Heart left ventricle (tissue), 13 donors: ENCODE data around the gene NOTUM.

Source experiments
- POLR2A ChIP-seq, 2 donors: fragments of 450-650 bp; IDR thresholded peaks; one replicate each; pipeline ENCODE4 v1.6.1; 2017; ENCODE audit warnings: antibody characterized with exemption in 2 of 2, mild to moderate bottlenecking in 2 of 2, moderate library complexity in 2 of 2
- TF ChIP-seq, protein P1 (sequence below), 12 donors: fragments of 200-600 bp; sonication (generic) in 4 of 12; IDR thresholded peaks; one replicate each; pipeline versions ENCODE4 v1.5.0 to v1.8.0; 2018 to 2022; ENCODE audit warnings: antibody characterized with exemption in 12 of 12, mild to moderate bottlenecking in 5 of 12
- donor health status: ischemic (EF 13 %, LVEDD 7.1; RV severe dilation, severe dysfunction).
- donor health status: DM: no; HTN: yes; CAD: no.
- donor health status: DM: no; HTN: no; CAD: no.
- donor health status: ischemic (EF 25% LVEDD 6.9; RV normal size, moderate dysfunction).
- donor health status: ischemic (EF 25% LVEDD 5.7; RV mildly dilated, moderate dysfunction).
- donor health status: ischemic (EF 35%, LVEDD 5.7; RV mildly dilated, moderate dysfunction).
- donor health status: nonischemic (EF 11% LVEDD 7.7; RV severe dilation, severe dysfunction).
- donor health status: DM: yes; HTN: yes; CAD: no.
- donor health status: PGD.
- donor health status: ischemic (EF 29% LVEDD 5.4; RV normal size, mild dysfunction).
- donor health status: nonischemic (EF 23%, LVEDD 6.1; RV moderate dilation, normal function).

DNA sequence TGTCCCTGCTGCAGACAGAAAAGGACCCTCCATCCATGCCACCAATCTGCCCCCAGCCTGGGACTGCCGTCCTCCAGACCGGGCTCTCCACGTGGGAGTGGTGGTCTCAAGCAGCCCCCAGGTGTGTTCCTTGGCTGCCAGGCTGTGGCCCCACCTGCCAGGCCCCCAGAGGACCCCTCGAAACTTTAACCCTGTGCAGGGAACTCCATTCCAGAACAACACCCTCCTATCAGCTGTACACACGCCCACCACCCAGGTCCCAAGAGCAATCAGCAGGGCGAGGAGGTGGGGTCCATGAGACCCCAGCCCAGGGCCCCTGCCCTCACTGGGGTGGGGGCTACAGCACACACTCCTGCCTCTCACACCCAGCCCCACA, 25.3 kb downstream of the NOTUM start:
- TF ChIP-seq POLR2A (IDR thresholded peaks at IDR 0.05) = no peak
- TF ChIP-seq, protein P1, sequence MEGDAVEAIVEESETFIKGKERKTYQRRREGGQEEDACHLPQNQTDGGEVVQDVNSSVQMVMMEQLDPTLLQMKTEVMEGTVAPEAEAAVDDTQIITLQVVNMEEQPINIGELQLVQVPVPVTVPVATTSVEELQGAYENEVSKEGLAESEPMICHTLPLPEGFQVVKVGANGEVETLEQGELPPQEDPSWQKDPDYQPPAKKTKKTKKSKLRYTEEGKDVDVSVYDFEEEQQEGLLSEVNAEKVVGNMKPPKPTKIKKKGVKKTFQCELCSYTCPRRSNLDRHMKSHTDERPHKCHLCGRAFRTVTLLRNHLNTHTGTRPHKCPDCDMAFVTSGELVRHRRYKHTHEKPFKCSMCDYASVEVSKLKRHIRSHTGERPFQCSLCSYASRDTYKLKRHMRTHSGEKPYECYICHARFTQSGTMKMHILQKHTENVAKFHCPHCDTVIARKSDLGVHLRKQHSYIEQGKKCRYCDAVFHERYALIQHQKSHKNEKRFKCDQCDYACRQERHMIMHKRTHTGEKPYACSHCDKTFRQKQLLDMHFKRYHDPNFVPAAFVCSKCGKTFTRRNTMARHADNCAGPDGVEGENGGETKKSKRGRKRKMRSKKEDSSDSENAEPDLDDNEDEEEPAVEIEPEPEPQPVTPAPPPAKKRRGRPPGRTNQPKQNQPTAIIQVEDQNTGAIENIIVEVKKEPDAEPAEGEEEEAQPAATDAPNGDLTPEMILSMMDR (IDR thresholded peaks at IDR 0.05) = no peak
